Caco-2 (cell line): ENCODE data around the gene PPP6R2. TPM values are rescaled to one million over a fixed set of nuclear protein-coding genes. Genes with fewer than 3 reads are reported as not detected.

Source experiments
- BruUV-seq: library from RNA; stranded (reverse); fragments of 400-500 nt; replicated peaks from 2 replicates; lab custom pipeline; 2021; lab: Mats Ljungman, UMichigan
- CTCF ChIA-PET: fragments of 300-600 bp; sonication (Branson Sonifier 250); formaldehyde crosslinking; loops from one replicate; lab custom pipeline; 2022; ENCODE audit warnings: antibody characterized with exemption; lab: Charles Lee
- POLR2A ChIA-PET: fragments of 300-600 bp; sonication (Branson Sonifier 250); formaldehyde crosslinking; loops from one replicate; lab custom pipeline; 2022; ENCODE audit warnings: antibody characterized with exemption; lab: Charles Lee
- DNase-seq, 2 experiments: peaks; one replicate each; pipeline versions ENCODE4 v3.0.0 to v3.0.0-alpha.2; 2020 to 2022
- H3K27me3 ChIP-seq: replicated peaks from 2 replicates; pipeline ENCODE4 v1.6.0; 2011; ENCODE audit warnings: low read length; ENCODE audit not compliant: control insufficient read depth, insufficient read depth
- H3K36me3 ChIP-seq: 2 replicates; pipeline ENCODE4 v1.5.1; 2011; ENCODE audit warnings: low read length; ENCODE audit not compliant: control insufficient read depth, insufficient read depth
- H3K4me1 ChIP-seq: fragments of 250-450 bp; sonication (Bioruptor Pico); 2 replicates; pipeline ENCODE4 v1.5.1; 2020; ENCODE audit warnings: mild to moderate bottlenecking
- H3K4me3 ChIP-seq: 2 replicates; pipeline ENCODE4 v1.5.1; 2011; ENCODE audit warnings: low read depth, mild to moderate bottlenecking, control low read depth, low read length
- H3K9me3 ChIP-seq: fragments of 250-450 bp; sonication (Bioruptor Pico); 2 replicates; pipeline ENCODE4 v1.5.1; 2020; ENCODE audit warnings: mild to moderate bottlenecking, moderate library complexity
- H3K27ac Mint-ChIP-seq: one replicate; pipeline ENCODE4 v1.8.0; 2022; ENCODE audit warnings: mixed read lengths; ENCODE audit not compliant: unreplicated experiment
- H3K27me3 Mint-ChIP-seq: one replicate; pipeline ENCODE4 v1.8.0; 2022; ENCODE audit warnings: mixed read lengths; ENCODE audit not compliant: insufficient read depth, unreplicated experiment
- H3K36me3 Mint-ChIP-seq: one replicate; pipeline ENCODE4 v1.8.0; 2022; ENCODE audit warnings: mild to moderate bottlenecking, mixed read lengths; ENCODE audit not compliant: insufficient read depth, unreplicated experiment
- H3K4me1 Mint-ChIP-seq: one replicate; pipeline ENCODE4 v1.8.0; 2022; ENCODE audit warnings: low read depth, mixed read lengths; ENCODE audit not compliant: unreplicated experiment
- H3K4me3 Mint-ChIP-seq: one replicate; pipeline ENCODE4 v1.8.0; 2022; ENCODE audit warnings: mild to moderate bottlenecking, moderate library complexity, mixed read lengths; ENCODE audit not compliant: unreplicated experiment
- H3K9me3 Mint-ChIP-seq: one replicate; pipeline ENCODE4 v1.8.0; 2022; ENCODE audit warnings: mixed read lengths; ENCODE audit not compliant: unreplicated experiment
- CTCF ChIP-seq, 2 experiments: fragments of 200-600 bp in 1 of 2; IDR thresholded peaks; 1 replicate in 1 of 2; 2 replicates in 1 of 2; pipeline versions ENCODE4 v1.5.1 to v1.8.0; 2011 to 2022; ENCODE audit warnings: antibody characterized with exemption in 1 of 2, control low read depth in 1 of 2, inconsistent platforms in 1 of 2, low read depth in 1 of 2, low read length in 1 of 2, mild to moderate bottlenecking in 1 of 2, moderate library complexity in 1 of 2; ENCODE audit not compliant: insufficient read depth in 1 of 2, severe bottlenecking in 1 of 2, unreplicated experiment in 1 of 2
- intact Hi-C: fragments of 100-400 bp; cut with micrococcal nuclease; formaldehyde crosslinking; loops from one replicate; pipeline ENCODE4 v1.10.0; 2022; ENCODE audit not compliant: unreplicated experiment
- total RNA-seq: library from RNA; stranded (reverse); gene quantifications from 2 replicates; pipeline ENCODE4 v1.2.3, GENCODE V29; 2022

Gene PPP6R2
- total RNA-seq, 1 experiment from 2014 or later, result 60.7 TPM

- Mint-ChIP-seq H3K36me3 (peaks cover 9% of the 10 kb centered on the region), H3K4me3 (no peak overlapping the region), H3K4me1 (peaks cover 7% of the 10 kb centered on the region), H3K27me3 (no peaks in the 10 kb centered on the region), H3K9me3 (no peaks in the 10 kb centered on the region), H3K27ac (no peak overlapping the region)
- intact Hi-C loops, result no loop called here
- ChIA-PET CTCF (no interaction called here), POLR2A (interaction anchor here (1.1 kb wide), 1 partner anchor 17 kb away, joined by 5 read pairs; the partner anchor contains the start of genes LMF2 and NCAPH2)
- TF ChIP-seq CTCF (IDR thresholded peaks at IDR 0.05; ENCODE audit: insufficient read depth in 1 of 2, low read depth in 1 of 2, low read length in 1 of 2, severe bottlenecking in 1 of 2, unreplicated experiment in 1 of 2), result no peak
- no peaks in the 10 kb centered on the region for H3K9me3 ChIP-seq
- no TSS peak for BruUV-seq
- no peaks in the 10 kb centered on the region for H3K27me3 ChIP-seq
- no peak for DNase-seq
- no peak overlapping the region for H3K4me3 ChIP-seq
- H3K4me1 ChIP-seq, result no peaks in the 10 kb centered on the region
- H3K36me3 ChIP-seq, result no peaks in the 10 kb centered on the region
These were observed 147.6 kb downstream of the PPP6R2 start for GRCh38 chr22:50490531-50491308.

Other genes starting within 250 kb of the PPP6R2 start
- 2.2 and 2.6 TPM in 2 replicates for gene PANX2, start 172.6 kb upstream of the PPP6R2 start, total RNA-seq
- gene TRABD, start 157.4 kb upstream of the PPP6R2 start, total RNA-seq, result 33.5 and 35.0 TPM in 2 replicates
- 29.3 and 29.5 TPM in 2 replicates for gene SELENOO, start 142.3 kb upstream of the PPP6R2 start, total RNA-seq
- gene TUBGCP6, start 98.3 kb upstream of the PPP6R2 start, total RNA-seq, result 29.3 and 34.2 TPM in 2 replicates
- 61.3 and 63.5 TPM in 2 replicates for gene HDAC10, start 92.1 kb upstream of the PPP6R2 start, total RNA-seq
- gene MAPK12, start 81.6 kb upstream of the PPP6R2 start, total RNA-seq, result 35.6 and 37.4 TPM in 2 replicates
- gene MAPK11, start 72.9 kb upstream of the PPP6R2 start, total RNA-seq, result 1.3 and 1.4 TPM in 2 replicates
- gene PLXNB2, start 35.7 kb upstream of the PPP6R2 start, total RNA-seq, result 260 and 262 TPM in 2 replicates
- gene DENND6B, start 16.3 kb upstream of the PPP6R2 start, total RNA-seq, result 3.4 and 5.5 TPM in 2 replicates
- 77.8 and 82.8 TPM in 2 replicates for gene SBF1, start 131.7 kb downstream of the PPP6R2 start, total RNA-seq
- 28.8 and 30.5 TPM in 2 replicates for gene ADM2, start 138.2 kb downstream of the PPP6R2 start, total RNA-seq
- gene MIOX, start 143.5 kb downstream of the PPP6R2 start, total RNA-seq, result 0.32 TPM in 1 of 2 replicates, not detected in the other
- 68.8 and 77.1 TPM in 2 replicates for gene LMF2, start 164.4 kb downstream of the PPP6R2 start, total RNA-seq
- gene NCAPH2, start 164.9 kb downstream of the PPP6R2 start, total RNA-seq, result 84.3 and 88.9 TPM in 2 replicates
- 3.0 and 6.5 TPM in 2 replicates for gene SCO2, start 182.3 kb downstream of the PPP6R2 start, total RNA-seq
- gene TYMP, start 186.7 kb downstream of the PPP6R2 start, total RNA-seq, result 3.7 and 3.9 TPM in 2 replicates
- 1.1 and 2.0 TPM in 2 replicates for gene KLHDC7B, start 202.6 kb downstream of the PPP6R2 start, total RNA-seq
- not detected in 2 replicates for gene SYCE3, start 219.6 kb downstream of the PPP6R2 start, total RNA-seq
- 19.8 and 24.6 TPM in 2 replicates for gene CPT1B, start 235.1 kb downstream of the PPP6R2 start, total RNA-seq
- gene CHKB, start 239.5 kb downstream of the PPP6R2 start, total RNA-seq, result 43.3 and 45.4 TPM in 2 replicates